HFFc6 (cell line): ENCODE results near the gene SPACA4. TPM values are rescaled to one million over a fixed set of nuclear protein-coding genes. Genes with fewer than 3 reads are reported as not detected.
"Not testable (repeated sequence)": the region's sequence is repeated elsewhere in the genome, so short reads cannot be mapped to it uniquely, and the experiment has no call there.

Source experiments
- DNase-seq: peaks from one replicate; pipeline ENCODE4 v3.0.0-alpha.2; 2018
- H3K27ac Mint-ChIP-seq: 2 replicates; pipeline ENCODE4 v1.8.0; 2020; ENCODE audit warnings: mild to moderate bottlenecking, mixed read lengths
- H3K27me3 Mint-ChIP-seq: 2 replicates; pipeline ENCODE4 v1.8.0; 2021; ENCODE audit warnings: mild to moderate bottlenecking, moderate library complexity, mixed read lengths; ENCODE audit not compliant: insufficient read depth
- H3K36me3 Mint-ChIP-seq: 2 replicates; pipeline ENCODE4 v1.8.0; 2021; ENCODE audit warnings: low read depth, mixed read lengths
- H3K4me1 Mint-ChIP-seq: 2 replicates; pipeline ENCODE4 v1.8.0; 2020; ENCODE audit warnings: low read depth, mixed read lengths
- H3K4me3 Mint-ChIP-seq: 2 replicates; pipeline ENCODE4 v1.8.0; 2020; ENCODE audit warnings: mild to moderate bottlenecking, moderate library complexity, mixed read lengths
- H3K9me3 Mint-ChIP-seq: 2 replicates; pipeline ENCODE4 v1.8.0; 2020; ENCODE audit warnings: mild to moderate bottlenecking, mixed read lengths
- CTCF ChIP-seq: fragments of 200-600 bp; sonication (generic); IDR thresholded peaks from 2 replicates; pipeline ENCODE4 v1.5.0; 2021; ENCODE audit warnings: antibody characterized with exemption, mild to moderate bottlenecking
- total RNA-seq, 6 experiments: library from RNA; stranded (reverse); fragmentation: NEBNext Ultra II Directional; extraction: Animal tissue kit (Norgen Biotek cat#: 25700); gene quantifications; 2 replicates in 1 of 6; 3 replicates in 5 of 6; pipeline ENCODE4 v1.2.3, GENCODE V29; 2021

SPACA4 gene
- total RNA-seq, 6 experiments from 2014 or later = not detected

GRCh38 chr19:48631225-48631624, 24.7 kb downstream of the SPACA4 start:
- no peaks in the 10 kb centered on the region for H3K36me3 Mint-ChIP-seq
- no peak for TF ChIP-seq CTCF
- H3K9me3 Mint-ChIP-seq = no peaks in the 10 kb centered on the region
- no peak overlapping the region for H3K4me3 Mint-ChIP-seq
- H3K27ac Mint-ChIP-seq = 0 out of 2 replicates have a peak overlapping the region, but pooled peaks have one; percentile 11
- DNase-seq = peak; percentile 34
- peaks cover 36% of the 10 kb centered on the region for H3K4me1 Mint-ChIP-seq
- peaks cover 2% of the 10 kb centered on the region for H3K27me3 Mint-ChIP-seq

- DNase-seq, H3K27me3 Mint-ChIP-seq, H3K9me3 Mint-ChIP-seq, H3K36me3 Mint-ChIP-seq, H3K4me3 Mint-ChIP-seq: not testable (repeated sequence)
- Mint-ChIP-seq H3K4me1 (peaks cover 37% of the 10 kb centered on the region), H3K27ac (peak overlapping the region; percentile 51)
Measured at GRCh38 chr19:48632286-48632685, 25.7 kb downstream of the SPACA4 start.

GRCh38 chr19:48632692-48633147, 26.2 kb downstream of the SPACA4 start:
- no peak for TF ChIP-seq CTCF
- no peaks in the 10 kb centered on the region for H3K36me3 Mint-ChIP-seq
- peaks cover 41% of the 10 kb centered on the region for H3K4me1 Mint-ChIP-seq
- H3K4me3 Mint-ChIP-seq = no peak overlapping the region
- peak overlapping the region; percentile 51 for H3K27ac Mint-ChIP-seq
- DNase-seq = peak; percentile 53
- H3K27me3 Mint-ChIP-seq = peaks cover 3% of the 10 kb centered on the region; the same call in 1 of the 2 replicates
- H3K9me3 Mint-ChIP-seq = no peaks in the 10 kb centered on the region

- Mint-ChIP-seq H3K9me3 (no peaks in the 10 kb centered on the region), H3K4me3 (peak overlapping the region; percentile 67; the same call in 1 of the 2 replicates), H3K4me1 (peaks cover 47% of the 10 kb centered on the region), H3K27ac (peak overlapping the region; percentile 51), H3K36me3 (no peaks in the 10 kb centered on the region), H3K27me3 (peaks cover 3% of the 10 kb centered on the region; the same call in 1 of the 2 replicates)
- DNase-seq = no peak
- TF ChIP-seq CTCF = no peak
Measured at GRCh38 chr19:48633148-48634035, 26.9 kb downstream of the SPACA4 start.

- Mint-ChIP-seq H3K27me3 (peaks cover 9% of the 10 kb centered on the region; the same call in 1 of the 2 replicates), H3K27ac (peak overlapping the region; percentile 86), H3K4me3 (peak overlapping the region; percentile 67), H3K36me3 (no peaks in the 10 kb centered on the region), H3K4me1 (peaks cover 51% of the 10 kb centered on the region), H3K9me3 (no peaks in the 10 kb centered on the region)
- DNase-seq = no peak
- no peak for TF ChIP-seq CTCF
Measured at GRCh38 chr19:48634036-48634342, 27.4 kb downstream of the SPACA4 start.
